SU-DHL-6 (cell line): ENCODE measurements around the gene CNRIP1.

Source experiments
- H2AFZ ChIP-seq: fragments of 200-600 bp; sonication (generic); 2 replicates; pipeline ENCODE4 v1.6.1; 2014; ENCODE audit warnings: low read depth, mild to moderate bottlenecking, moderate library complexity, mixed read lengths, antibody characterized with exemption, low read length; ENCODE audit not compliant: severe bottlenecking
- H3F3A ChIP-seq: fragments of 200-600 bp; shearing (Covaris generic); 2 replicates; pipeline ENCODE4 v1.6.0; 2016; ENCODE audit warnings: antibody characterized with exemption, mild to moderate bottlenecking; ENCODE audit not compliant: insufficient read depth
- H3K27ac ChIP-seq: fragments of 200-600 bp; sonication (generic); 2 replicates; pipeline ENCODE4 v1.5.1; 2016; ENCODE audit warnings: low read depth, mild to moderate bottlenecking, low read length, moderate library complexity, mixed read lengths
- H3K27me3 ChIP-seq: fragments of 200-600 bp; sonication (generic), shearing (Covaris generic); 2 replicates; pipeline ENCODE4 v1.6.0; 2014; ENCODE audit warnings: mild to moderate bottlenecking, low read length
- H3K36me3 ChIP-seq: fragments of 200-600 bp; sonication (generic); 2 replicates; pipeline ENCODE4 v1.6.1; 2014; ENCODE audit warnings: mild to moderate bottlenecking, low read length, mixed read lengths
- H3K4me2 ChIP-seq: fragments of 300-600, 200-600 bp; shearing (Covaris generic), sonication (generic); 2 replicates; pipeline ENCODE4 v1.6.0; 2014; ENCODE audit warnings: low read length, low read depth, mild to moderate bottlenecking; ENCODE audit not compliant: poor library complexity, severe bottlenecking
- H3K4me3 ChIP-seq: fragments of 200-600 bp; sonication (generic); 2 replicates; pipeline ENCODE4 v1.5.1; 2014; ENCODE audit warnings: antibody characterized with exemption, low read length, mild to moderate bottlenecking, mixed read lengths; ENCODE audit not compliant: insufficient read depth, poor library complexity, severe bottlenecking
- H3K79me2 ChIP-seq: fragments of 200-600 bp; sonication (generic); 2 replicates; pipeline ENCODE4 v1.6.1; 2014; ENCODE audit warnings: mild to moderate bottlenecking, low read length, moderate library complexity; ENCODE audit not compliant: insufficient read depth
- H3K9ac ChIP-seq: fragments of 200-600 bp; sonication (generic); 2 replicates; pipeline ENCODE4 v1.7.0; 2014; ENCODE audit warnings: mild to moderate bottlenecking, low read length
- H3K9me2 ChIP-seq: fragments of 200-600 bp; sonication (generic); replicated peaks from 2 replicates; pipeline ENCODE4 v1.6.1; 2014; ENCODE audit warnings: low read length; ENCODE audit not compliant: insufficient read depth
- H3K9me3 ChIP-seq: fragments of 200-600 bp; sonication (generic); 2 replicates; pipeline ENCODE4 v1.6.1; 2014; ENCODE audit warnings: low read length, mixed read lengths; ENCODE audit not compliant: insufficient read depth
- H4K20me1 ChIP-seq: fragments of 200-600 bp; sonication (generic); 2 replicates; pipeline ENCODE4 v1.6.1; 2014; ENCODE audit warnings: low read depth, mild to moderate bottlenecking, antibody characterized with exemption, low read length, moderate library complexity, mixed read lengths
- CTCF ChIP-seq: fragments of 200-600 bp; sonication (generic); IDR thresholded peaks from one replicate; pipeline ENCODE4 v1.5.1; 2017; ENCODE audit warnings: antibody characterized with exemption, mild to moderate bottlenecking, low read length, moderate library complexity; ENCODE audit not compliant: insufficient read depth, poor library complexity, severe bottlenecking
- EZH2phosphoT487 ChIP-seq: fragments of 200-600 bp; sonication (generic), shearing (Covaris generic); conservative IDR thresholded peaks from 2 replicates; pipeline ENCODE4 v1.6.1; 2018; ENCODE audit warnings: mild to moderate bottlenecking, antibody characterized with exemption, low read length, moderate library complexity, mixed read lengths

Gene CNRIP1

GRCh38 chr2:68248361-68248760 lies 71.4 kb downstream of the CNRIP1 start:
- H3K9me3 ChIP-seq: no peaks in the 10 kb centered on the region
- no peaks in the 10 kb centered on the region for H3K9me2 ChIP-seq
- H3K27me3 ChIP-seq: no peaks in the 10 kb centered on the region
- H3K4me3 ChIP-seq: no peak overlapping the region
- H2AFZ ChIP-seq: no peak overlapping the region
- H3K27ac ChIP-seq: no peak overlapping the region
- H3K9ac ChIP-seq: peak overlapping the region; percentile 92; the same call in 1 of the 2 replicates
- peaks cover 71% of the 10 kb centered on the region for H4K20me1 ChIP-seq
- TF ChIP-seq EZH2phosphoT487 (no peak), CTCF (no peak)
- peak overlapping the region; percentile 86 for H3K4me2 ChIP-seq
- H3F3A ChIP-seq: peaks cover 11% of the 10 kb centered on the region
- H3K79me2 ChIP-seq: peaks cover 88% of the 10 kb centered on the region
- peaks cover 5% of the 10 kb centered on the region; the same call in 1 of the 2 replicates for H3K36me3 ChIP-seq

- Histone ChIP-seq H4K20me1 (peaks cover 87% of the 10 kb centered on the region), H3F3A (peaks cover 12% of the 10 kb centered on the region), H3K79me2 (peaks cover 100% of the 10 kb centered on the region), H3K27me3 (no peaks in the 10 kb centered on the region), H3K9me2 (no peaks in the 10 kb centered on the region), H3K9ac (no peak overlapping the region), H3K27ac (no peak overlapping the region), H3K36me3 (peaks cover 5% of the 10 kb centered on the region; the same call in 1 of the 2 replicates), H3K4me3 (no peak overlapping the region), H3K4me2 (peak overlapping the region; percentile 6), H2AFZ (no peak overlapping the region), H3K9me3 (no peaks in the 10 kb centered on the region)
- TF ChIP-seq EZH2phosphoT487 (no peak), CTCF (no peak)
Measured at GRCh38 chr2:68246396-68246795, 73.4 kb downstream of the CNRIP1 start.

GRCh38 chr2:68245672-68246071 lies 74.1 kb downstream of the CNRIP1 start:
- Histone ChIP-seq H3K27ac (no peak overlapping the region), H4K20me1 (peaks cover 92% of the 10 kb centered on the region), H3K27me3 (no peaks in the 10 kb centered on the region), H3K4me2 (peak overlapping the region; percentile 9), H3K9me3 (no peaks in the 10 kb centered on the region), H3K4me3 (no peak overlapping the region), H3F3A (peaks cover 9% of the 10 kb centered on the region; the same call in 1 of the 2 replicates), H3K36me3 (peaks cover 5% of the 10 kb centered on the region; the same call in 1 of the 2 replicates), H3K9ac (no peak overlapping the region), H3K79me2 (peaks cover 100% of the 10 kb centered on the region), H2AFZ (no peak overlapping the region), H3K9me2 (no peaks in the 10 kb centered on the region)
- no peak for TF ChIP-seq EZH2phosphoT487
- TF ChIP-seq CTCF: no peak
